Motor neuron (in vitro differentiated cells): ENCODE results near the gene CEP135. TPM values are rescaled to one million over a fixed set of nuclear protein-coding genes. Genes with fewer than 3 reads are reported as not detected.

Experiments used
- ATAC-seq, 8 experiments: fragments of 200-7000 bp; cut with Tn5 transposase; replicated peaks in 6 of 8; 2 replicates each; pipeline ENCODE4 v1.8.0; 2021; ENCODE audit warnings: mild to moderate bottlenecking in 8 of 8, moderate library complexity in 8 of 8
- H3K27ac ChIP-seq, 2 donors: fragments of 250-450 bp; sonication (Bioruptor Pico); 2 replicates each; pipeline ENCODE4 v1.9.0; 2021; ENCODE audit warnings: antibody characterized with exemption in 2 of 2, mild to moderate bottlenecking in 2 of 2, moderate library complexity in 1 of 2
- H3K4me1 ChIP-seq, 2 donors: fragments of 250-450 bp; sonication (Bioruptor Pico); replicated peaks in 1 of 2; 2 replicates each; pipeline ENCODE4 v1.6.1; 2021; ENCODE audit warnings: antibody characterized with exemption in 2 of 2, mild to moderate bottlenecking in 2 of 2, moderate library complexity in 1 of 2
- H3K4me3 ChIP-seq, 5 donors: fragments of 250-450 bp; sonication (Bioruptor Pico); 2 replicates each; pipeline ENCODE4 v1.9.0; 2021; ENCODE audit warnings: antibody characterized with exemption in 5 of 5, mild to moderate bottlenecking in 5 of 5, moderate library complexity in 4 of 5
- WGBS, 10 experiments: fragments of 450-650 bp; shearing (Covaris generic); methylation state at CpG; one replicate each; pipeline ENCODE4 v1.0.0; 2022; 5-methylcytosine and 5-hydroxymethylcytosine counted together
- in situ Hi-C, 9 experiments: fragments of 400-800 bp; cut with MboI; loops; one replicate each; pipeline ENCODE4 v1.15.0; 2021; ENCODE audit warnings: low sequenced_read_pairs in 9 of 9, low pct_unique_long_range_greater_than_20kb in 2 of 9; ENCODE audit not compliant: unreplicated experiment in 9 of 9
- total RNA-seq, 8 experiments: library from RNA; unstranded; fragments of 300-600 nt; gene quantifications; 2 replicates each; pipeline versions ENCODE4 v1.2.3 to v1.2.4, GENCODE V29; 2022

The CEP135 gene, protein sequence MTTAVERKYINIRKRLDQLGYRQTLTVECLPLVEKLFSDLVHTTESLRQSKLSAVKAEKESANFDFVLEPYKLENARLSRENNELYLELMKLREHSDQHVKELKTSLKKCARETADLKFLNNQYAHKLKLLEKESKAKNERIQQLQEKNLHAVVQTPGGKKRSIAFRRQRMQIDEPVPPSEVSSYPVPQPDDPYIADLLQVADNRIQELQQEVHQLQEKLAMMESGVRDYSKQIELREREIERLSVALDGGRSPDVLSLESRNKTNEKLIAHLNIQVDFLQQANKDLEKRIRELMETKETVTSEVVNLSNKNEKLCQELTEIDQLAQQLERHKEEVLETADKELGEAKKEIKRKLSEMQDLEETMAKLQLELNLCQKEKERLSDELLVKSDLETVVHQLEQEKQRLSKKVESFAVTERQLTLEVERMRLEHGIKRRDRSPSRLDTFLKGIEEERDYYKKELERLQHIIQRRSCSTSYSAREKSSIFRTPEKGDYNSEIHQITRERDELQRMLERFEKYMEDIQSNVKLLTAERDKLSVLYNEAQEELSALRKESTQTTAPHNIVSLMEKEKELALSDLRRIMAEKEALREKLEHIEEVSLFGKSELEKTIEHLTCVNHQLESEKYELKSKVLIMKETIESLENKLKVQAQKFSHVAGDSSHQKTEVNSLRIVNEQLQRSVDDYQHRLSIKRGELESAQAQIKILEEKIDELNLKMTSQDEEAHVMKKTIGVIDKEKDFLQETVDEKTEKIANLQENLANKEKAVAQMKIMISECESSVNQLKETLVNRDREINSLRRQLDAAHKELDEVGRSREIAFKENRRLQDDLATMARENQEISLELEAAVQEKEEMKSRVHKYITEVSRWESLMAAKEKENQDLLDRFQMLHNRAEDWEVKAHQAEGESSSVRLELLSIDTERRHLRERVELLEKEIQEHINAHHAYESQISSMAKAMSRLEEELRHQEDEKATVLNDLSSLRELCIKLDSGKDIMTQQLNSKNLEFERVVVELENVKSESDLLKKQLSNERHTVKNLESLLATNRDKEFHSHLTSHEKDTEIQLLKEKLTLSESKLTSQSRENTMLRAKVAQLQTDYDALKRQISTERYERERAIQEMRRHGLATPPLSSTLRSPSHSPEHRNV
- 10 to 100 TPM in 1 of 8 experiments, 1 to 10 TPM in 7; 2.2 to 12.1 (median 7.4) TPM for total RNA-seq

DNA sequence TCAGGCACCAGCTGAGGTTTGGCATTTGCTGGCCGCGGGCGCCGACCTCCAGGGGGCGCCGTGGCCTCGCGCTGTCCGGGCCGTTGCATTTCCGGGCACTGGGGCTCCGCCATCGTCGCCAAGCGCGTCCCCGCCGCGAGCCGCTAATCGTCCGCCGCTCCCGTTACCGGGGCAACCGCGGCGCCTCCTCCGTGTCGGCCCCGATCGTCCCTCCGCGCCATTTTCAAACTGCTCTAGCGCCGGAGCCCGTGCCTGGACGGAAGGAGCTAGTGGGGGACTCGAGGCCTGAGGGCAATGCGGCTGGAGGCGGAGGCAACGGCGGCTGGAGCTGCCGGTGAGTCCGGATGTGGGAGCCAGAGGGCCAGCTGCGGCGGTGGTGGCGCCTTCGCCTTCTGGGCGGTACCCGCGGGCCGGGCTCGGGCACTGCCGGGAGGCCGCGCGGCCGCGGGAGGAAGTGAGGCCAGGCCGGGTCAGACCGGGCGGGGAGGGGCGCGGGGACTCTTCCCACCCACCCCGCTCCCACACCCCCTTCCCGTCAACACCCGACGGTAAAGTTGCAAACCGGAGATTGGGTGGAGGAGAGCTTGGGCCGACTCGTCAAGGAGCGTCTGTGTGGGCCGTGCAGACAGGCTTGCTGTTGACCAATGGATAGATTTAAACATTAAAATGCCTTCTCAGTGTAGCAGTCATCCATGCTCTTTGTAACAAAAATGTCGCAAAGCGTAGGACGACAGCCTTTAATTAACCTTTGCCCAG lies at the start of gene CEP135:
CEP135 (plus strand) TSS at position 220 of the 756 bp plus-strand sequence. CDS start 3,186 bp downstream, outside the sequence.
- Histone ChIP-seq H3K4me3 (peak within 1 kb of the TSS; percentile 60 to 90 (median 75)), H3K27ac (peak within 1 kb of the TSS in 1 of 2 donors; percentile 76), H3K4me1 (peaks cover 16% of the 10 kb centered on the region in 2 donors)
- ATAC-seq, result peak; percentile 79 to 98 (median 96)
- 0 to 6% (median 0%) methylated on average over 1 to 18 of the region's 77 CpGs; no CpG with 5 or more reads in 4 of the 10 experiments for WGBS, 10 experiments
- in situ Hi-C loops, result loop anchor here in 3 of 9 experiments (25.0 kb wide), 2 partner anchors 338 to 363 kb away; no protein-coding TSS in a partner anchor

DNA sequence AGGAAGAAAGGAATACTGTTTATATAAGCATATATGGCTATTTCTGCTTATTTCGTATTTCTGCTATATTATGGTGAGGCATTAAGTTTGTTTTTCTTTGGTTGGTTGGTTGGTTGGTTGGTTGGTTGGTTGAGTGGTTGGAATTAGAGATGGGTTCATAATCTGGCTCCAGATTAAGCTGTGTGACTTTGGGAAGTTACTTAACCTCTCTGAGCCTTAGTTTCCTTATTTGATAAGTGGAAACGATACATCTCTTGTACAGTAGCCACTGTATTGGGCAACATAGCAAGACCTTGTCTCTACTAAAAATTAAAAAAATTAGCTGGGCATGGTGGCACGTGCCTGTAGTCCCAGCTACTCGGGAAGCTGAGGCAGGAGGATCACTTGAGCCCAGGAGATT lies 46.1 kb upstream of the CEP135 start:
- ATAC-seq, result no peak
- Histone ChIP-seq H3K27ac (no peak overlapping the region), H3K4me3 (no peak overlapping the region), H3K4me1 (no peaks in the 10 kb centered on the region)
- in situ Hi-C loops, result no loop called here
- WGBS, 10 experiments, result 83 to 100% (median 98%) methylated on average over 1 to 4 of the region's 4 CpGs

GRCh38 chr4:55903577-55903976 lies 45.2 kb upstream of the CEP135 start:
- no peak overlapping the region for H3K4me3 ChIP-seq
- H3K4me1 ChIP-seq, result no peaks in the 10 kb centered on the region
- H3K27ac ChIP-seq, result no peak overlapping the region
- in situ Hi-C loops, result no loop called here
- ATAC-seq, result peak in 7 of 8 experiments; percentile 28 to 88 (median 61)

DNA sequence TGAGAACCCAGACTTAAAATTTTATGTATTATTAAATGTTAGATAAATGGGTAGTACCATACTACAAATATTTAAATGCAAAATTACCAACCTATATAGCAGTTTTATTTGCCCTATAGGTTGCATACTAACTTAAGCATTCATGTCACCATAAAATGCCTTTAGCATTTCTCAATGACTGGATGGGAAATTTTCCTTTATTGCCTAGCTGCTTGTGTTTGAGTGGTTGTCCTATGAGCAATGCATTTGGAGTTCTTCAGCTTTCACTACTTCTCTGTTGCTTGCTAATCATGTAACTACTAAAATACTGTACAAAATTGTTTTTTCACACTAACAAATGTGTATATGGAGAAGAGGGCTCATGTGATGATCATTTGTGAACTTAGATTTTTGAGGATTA lies 44.2 kb upstream of the CEP135 start:
- H3K4me1 ChIP-seq, result no peaks in the 10 kb centered on the region
- no peak overlapping the region for H3K4me3 ChIP-seq
- in situ Hi-C loops, result no loop called here
- no peak overlapping the region for H3K27ac ChIP-seq
- ATAC-seq, result no peak

DNA sequence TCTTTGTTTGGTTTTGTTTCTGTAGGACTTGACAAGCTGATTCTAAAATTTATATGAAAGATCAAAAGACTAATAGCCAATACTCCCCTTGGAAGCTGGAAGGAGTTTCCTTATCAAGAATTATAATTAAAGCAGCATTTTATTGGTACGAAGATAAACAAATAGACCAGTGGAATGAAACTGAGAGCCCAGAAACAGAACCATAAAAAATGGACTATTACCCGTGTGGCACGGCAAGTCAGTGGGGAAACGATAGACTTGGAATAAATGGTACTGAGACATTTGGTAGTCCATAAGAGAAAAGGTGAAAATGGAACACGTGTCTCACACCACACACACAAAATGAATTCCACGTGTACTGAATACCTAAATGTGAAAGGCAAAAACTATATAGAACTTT lies 42.4 kb upstream of the CEP135 start:
- ATAC-seq, result no peak
- H3K27ac ChIP-seq, result no peak overlapping the region
- in situ Hi-C loops, result no loop called here
- H3K4me1 ChIP-seq, result no peaks in the 10 kb centered on the region
- 58 to 89% (median 74%) methylated on average over 3 to 6 of the region's 6 CpGs for WGBS, 10 experiments
- H3K4me3 ChIP-seq, result no peak overlapping the region

GRCh38 chr4:55906989-55907388 lies 41.8 kb upstream of the CEP135 start:
- 26 to 93% (median 80%) methylated on average over 1 to 3 of the region's 3 CpGs for WGBS, 10 experiments
- peak in 2 of 8 experiments; percentile 68 to 81 for ATAC-seq
- H3K4me1 ChIP-seq, result no peaks in the 10 kb centered on the region
- in situ Hi-C loops, result no loop called here
- H3K27ac ChIP-seq, result no peak overlapping the region
- H3K4me3 ChIP-seq, result no peak overlapping the region

DNA sequence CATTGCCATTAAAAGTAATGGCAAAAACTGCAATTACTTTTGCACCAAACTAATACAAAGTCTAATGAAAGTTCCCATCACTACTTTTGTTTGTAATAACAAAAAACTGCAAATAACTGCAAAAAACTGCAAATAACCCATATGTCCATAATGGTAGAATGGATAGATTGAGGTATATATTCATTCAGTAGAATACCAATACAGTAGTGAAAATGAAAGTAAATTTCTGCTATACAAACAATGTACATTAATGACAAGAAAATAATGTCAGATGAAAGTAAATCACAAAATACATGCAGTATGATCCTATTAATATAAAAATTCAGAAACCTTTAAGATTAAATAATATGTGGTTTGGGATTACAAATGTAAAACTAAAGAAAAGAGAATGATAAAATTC lies 41.3 kb upstream of the CEP135 start:
- Histone ChIP-seq H3K27ac (no peak overlapping the region), H3K4me3 (no peak overlapping the region), H3K4me1 (no peaks in the 10 kb centered on the region)
- no peak for ATAC-seq
- in situ Hi-C loops, result no loop called here

GRCh38 chr4:55910140-55910539 lies 38.6 kb upstream of the CEP135 start:
- H3K27ac ChIP-seq, result no peak overlapping the region
- WGBS, 10 experiments, result 57 to 100% (median 90%) methylated on average over 1 of the region's 1 CpG; no CpG with 5 or more reads in 6 of the 10 experiments
- in situ Hi-C loops, result no loop called here
- H3K4me3 ChIP-seq, result no peak overlapping the region
- no peak for ATAC-seq
- no peaks in the 10 kb centered on the region for H3K4me1 ChIP-seq

GRCh38 chr4:55912249-55912648 lies 36.5 kb upstream of the CEP135 start:
- Histone ChIP-seq H3K4me1 (no peaks in the 10 kb centered on the region), H3K27ac (no peak overlapping the region), H3K4me3 (no peak overlapping the region)
- in situ Hi-C loops, result no loop called here
- no peak for ATAC-seq
- 70 to 100% (median 86%) methylated on average over 1 to 6 of the region's 6 CpGs; no CpG with 5 or more reads in 3 of the 10 experiments for WGBS, 10 experiments

DNA sequence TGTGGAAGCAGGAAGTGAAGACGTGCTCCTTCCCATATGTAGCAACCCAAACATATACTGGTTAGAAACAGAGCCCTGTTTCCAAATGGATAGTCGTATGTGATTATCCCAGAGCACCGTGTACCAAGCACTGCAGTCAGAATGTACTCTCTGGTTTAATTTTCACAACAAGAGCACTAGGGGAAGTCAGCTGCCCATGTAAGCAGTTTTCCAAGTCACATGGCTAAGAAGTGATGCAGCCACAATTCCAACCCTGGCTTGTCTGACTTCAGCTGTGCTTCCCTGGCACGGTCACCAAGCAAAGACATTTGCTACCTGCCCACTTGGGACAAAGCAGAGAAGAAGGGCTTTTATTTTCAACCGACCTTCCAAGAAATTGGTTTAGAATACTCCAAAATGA lies 28.2 kb upstream of the CEP135 start:
- Histone ChIP-seq H3K4me3 (no peak overlapping the region), H3K4me1 (no peaks in the 10 kb centered on the region), H3K27ac (no peak overlapping the region)
- in situ Hi-C loops, result no loop called here
- ATAC-seq, result peak in 3 of 8 experiments; percentile 10 to 23 (median 22)
- WGBS, 10 experiments, result 71 to 100% (median 87%) methylated on average over 1 to 2 of the region's 5 CpGs; no CpG with 5 or more reads in 4 of the 10 experiments

GRCh38 chr4:55921093-55921492 lies 27.7 kb upstream of the CEP135 start:
- Histone ChIP-seq H3K4me1 (no peaks in the 10 kb centered on the region), H3K4me3 (no peak overlapping the region), H3K27ac (no peak overlapping the region)
- in situ Hi-C loops, result no loop called here
- 20 to 100% (median 92%) methylated on average over 1 to 3 of the region's 3 CpGs; no CpG with 5 or more reads in 2 of the 10 experiments for WGBS, 10 experiments
- no peak for ATAC-seq

- Histone ChIP-seq H3K27ac (no peak overlapping the region), H3K4me1 (no peaks in the 10 kb centered on the region), H3K4me3 (no peak overlapping the region)
- in situ Hi-C loops, result loop anchor here in 3 of 9 experiments (25.0 kb wide), 2 partner anchors 362 to 387 kb away; no protein-coding TSS in a partner anchor
- WGBS, 10 experiments, result 28 to 84% (median 62%) methylated on average over 1 to 4 of the region's 4 CpGs; no CpG with 5 or more reads in 1 of the 10 experiments
- peak; percentile 42 to 82 (median 56) for ATAC-seq
Measured at GRCh38 chr4:55925241-55925640, 23.5 kb upstream of the CEP135 start.
